GM18909 (cell line): ENCODE results near the gene HEY2.
"Not testable (repeated sequence)": the region's sequence is repeated elsewhere in the genome, so short reads cannot be mapped to it uniquely, and the experiment has no call there.

Experiments used
- ATAC-seq: cut with Tn5 transposase; IDR thresholded peaks from one replicate; pipeline ENCODE4 v1.9.1; 2021; ENCODE audit warnings: mild to moderate bottlenecking; ENCODE audit not compliant: unreplicated experiment, poor library complexity

Gene HEY2

DNA sequence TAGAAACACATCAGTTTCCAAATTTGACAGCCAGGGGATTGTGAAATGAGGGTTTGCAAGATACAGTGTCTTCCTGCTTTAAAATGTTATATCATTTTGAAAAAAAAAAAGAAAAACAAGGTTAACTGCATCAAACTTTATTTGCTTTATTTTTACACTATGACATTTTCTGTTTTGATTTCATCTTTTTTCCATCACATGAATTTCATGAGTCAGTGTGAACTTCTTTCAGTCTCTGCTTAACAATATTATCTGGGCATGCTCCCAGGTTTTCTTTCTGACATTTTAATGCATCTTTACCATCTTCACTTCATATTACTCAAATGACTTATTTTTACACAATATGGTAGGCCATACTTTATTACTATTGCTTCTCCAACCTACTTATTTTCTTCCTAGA lies 43.2 kb downstream of the HEY2 start:
- no peak for ATAC-seq

DNA sequence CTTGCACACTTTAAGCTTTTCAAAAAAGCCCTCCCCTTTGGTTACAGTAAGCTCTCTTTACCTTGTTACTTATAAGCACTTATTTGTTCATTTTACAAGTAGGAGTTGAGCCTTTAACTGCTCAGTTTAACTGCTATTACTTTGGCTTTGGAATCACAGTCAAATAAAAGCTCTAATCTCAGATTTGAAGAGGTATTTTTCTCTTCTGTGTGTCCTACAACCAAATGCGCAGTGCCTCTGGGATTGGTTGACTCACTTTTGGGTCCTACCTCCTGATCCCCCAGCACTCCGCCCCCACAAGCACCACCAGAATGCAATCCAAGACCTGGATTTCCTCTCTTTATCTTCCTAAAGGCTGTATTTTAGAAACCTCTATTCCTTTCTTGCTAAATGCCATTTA lies 43.8 kb downstream of the HEY2 start:
- ATAC-seq: no peak

DNA sequence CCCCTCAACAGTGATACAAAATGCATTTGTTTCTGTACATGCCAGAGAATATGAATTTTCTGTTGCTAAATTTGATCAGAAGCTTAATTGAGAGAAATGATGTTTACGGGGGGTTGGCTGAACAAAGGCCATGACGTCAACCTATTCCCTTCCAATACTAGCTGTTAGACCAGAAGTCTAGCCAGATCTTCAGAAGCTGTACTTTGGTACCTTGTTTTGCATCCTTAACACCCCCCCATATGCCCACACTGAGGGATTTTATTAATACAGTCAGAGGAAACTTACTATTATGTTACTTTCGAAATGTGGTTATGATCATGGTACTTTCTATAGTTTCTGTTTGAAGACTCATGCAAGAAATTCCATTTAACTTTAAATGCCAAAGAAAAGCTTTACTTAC lies 44.4 kb downstream of the HEY2 start:
- ATAC-seq: no peak

DNA sequence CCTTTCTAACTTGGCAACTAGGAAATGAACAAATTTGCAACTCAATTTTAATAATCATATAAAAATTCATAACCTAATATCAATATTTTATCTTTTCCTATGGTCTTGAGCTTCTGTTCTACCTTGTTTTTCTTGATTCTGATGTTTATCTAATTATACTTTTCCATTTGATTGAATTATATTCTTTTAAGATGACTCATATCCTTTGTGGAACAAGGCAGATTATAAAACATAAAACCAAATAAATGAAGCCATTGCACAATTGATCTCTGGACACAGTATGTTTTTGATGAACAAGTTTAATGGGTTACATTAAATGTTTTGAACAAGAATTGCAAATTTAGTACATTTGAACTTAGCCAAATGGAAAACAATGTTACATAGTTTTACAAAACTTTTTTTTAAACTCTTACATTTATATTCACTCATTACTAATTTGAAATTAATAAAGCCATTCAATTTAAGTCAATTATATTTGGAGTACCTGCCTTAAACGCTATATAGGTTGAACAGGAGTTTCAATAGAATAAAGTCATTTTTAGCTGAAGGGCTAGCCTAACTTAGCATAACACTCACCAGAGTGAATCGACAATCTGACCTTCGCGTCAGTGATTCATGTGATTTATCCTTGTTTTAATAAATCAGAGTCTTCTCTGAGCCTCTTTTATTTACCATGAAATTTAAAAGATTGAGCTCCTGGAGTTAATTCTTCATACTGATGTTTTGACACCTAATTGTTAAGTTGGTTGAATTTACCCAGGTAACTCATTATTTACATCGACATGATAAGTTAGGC lies 45.1 kb downstream of the HEY2 start:
- ATAC-seq: no peak

DNA sequence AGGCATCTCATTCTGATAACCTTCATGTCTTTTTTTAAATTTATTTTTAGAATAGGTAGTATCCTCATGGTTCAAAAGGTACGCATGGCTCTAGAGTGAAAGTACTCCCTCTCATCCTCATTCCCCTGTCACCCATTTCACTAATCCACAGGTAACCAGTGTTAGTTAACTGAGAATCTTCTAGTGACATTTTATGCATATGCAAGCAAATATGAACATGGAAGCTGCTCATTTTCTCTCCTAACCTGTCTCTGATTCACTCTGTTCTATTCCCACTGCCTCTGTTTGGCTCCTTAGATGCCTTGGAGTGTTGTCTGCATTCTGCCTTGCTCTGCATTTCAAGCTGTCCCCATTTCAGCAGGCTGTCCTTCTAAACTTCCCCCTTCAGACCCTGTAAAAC lies 45.9 kb downstream of the HEY2 start:
- ATAC-seq: no peak

DNA sequence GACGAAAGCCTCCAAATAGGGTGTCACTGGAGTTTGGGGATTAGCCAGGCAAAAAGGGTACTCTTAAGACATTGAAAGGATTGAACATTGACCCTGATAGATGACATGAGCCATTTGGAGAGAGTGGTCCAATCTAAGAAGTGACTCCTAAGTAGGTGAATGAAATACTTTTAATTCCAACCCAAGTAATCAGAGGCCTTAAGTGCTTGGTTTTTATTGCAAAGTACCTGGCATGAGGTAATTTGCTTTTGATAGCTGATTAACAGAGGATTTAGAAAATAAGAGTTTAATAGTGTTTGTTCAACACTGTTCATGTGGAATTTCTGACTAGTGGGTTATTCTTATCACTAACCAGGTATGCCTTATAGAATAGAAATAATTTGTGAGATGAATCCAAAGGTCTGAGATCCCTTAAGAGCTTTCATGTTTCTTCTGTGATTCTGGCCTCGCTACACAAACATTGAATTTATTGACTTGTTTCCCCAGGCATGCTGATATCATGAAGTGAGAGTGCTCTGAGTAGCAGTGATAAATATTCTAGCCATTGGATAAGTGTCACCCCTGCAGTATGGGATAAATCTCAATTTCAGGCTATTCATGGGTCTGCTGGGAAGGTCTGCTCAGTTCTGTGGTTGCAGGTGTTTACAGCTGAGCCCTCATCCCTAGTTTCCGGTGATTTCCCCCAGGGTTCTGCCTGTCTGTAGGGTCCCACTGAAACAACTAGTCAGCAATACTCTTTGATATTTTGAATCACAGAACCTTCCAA lies 47.9 kb downstream of the HEY2 start:
- no peak for ATAC-seq

DNA sequence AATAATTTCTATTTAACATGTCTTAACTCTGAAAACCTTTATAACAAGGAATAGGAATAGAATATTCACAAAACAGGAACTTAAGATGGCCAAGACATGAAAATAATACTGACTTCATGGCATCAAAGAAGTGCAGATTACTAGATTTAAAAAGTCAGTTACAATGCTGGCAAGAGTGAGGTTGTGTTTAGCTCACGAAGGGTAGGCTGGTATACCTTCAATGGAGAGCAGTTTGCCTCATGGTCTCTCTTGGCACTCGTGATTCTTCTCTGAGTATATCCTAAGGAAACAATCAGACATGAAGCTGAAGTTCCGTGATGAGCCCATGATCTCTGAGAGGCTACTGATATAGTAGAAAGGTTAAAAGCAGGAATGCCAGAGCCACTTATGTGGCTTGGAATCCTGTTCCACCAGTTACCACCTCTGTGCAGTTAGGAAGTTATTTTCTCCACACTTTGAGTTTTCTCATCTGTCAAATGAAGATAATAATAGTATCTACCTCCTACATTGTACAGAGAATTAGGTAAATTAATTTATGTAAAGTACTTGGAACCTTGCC lies 48.5 kb downstream of the HEY2 start:
- no peak for ATAC-seq

DNA sequence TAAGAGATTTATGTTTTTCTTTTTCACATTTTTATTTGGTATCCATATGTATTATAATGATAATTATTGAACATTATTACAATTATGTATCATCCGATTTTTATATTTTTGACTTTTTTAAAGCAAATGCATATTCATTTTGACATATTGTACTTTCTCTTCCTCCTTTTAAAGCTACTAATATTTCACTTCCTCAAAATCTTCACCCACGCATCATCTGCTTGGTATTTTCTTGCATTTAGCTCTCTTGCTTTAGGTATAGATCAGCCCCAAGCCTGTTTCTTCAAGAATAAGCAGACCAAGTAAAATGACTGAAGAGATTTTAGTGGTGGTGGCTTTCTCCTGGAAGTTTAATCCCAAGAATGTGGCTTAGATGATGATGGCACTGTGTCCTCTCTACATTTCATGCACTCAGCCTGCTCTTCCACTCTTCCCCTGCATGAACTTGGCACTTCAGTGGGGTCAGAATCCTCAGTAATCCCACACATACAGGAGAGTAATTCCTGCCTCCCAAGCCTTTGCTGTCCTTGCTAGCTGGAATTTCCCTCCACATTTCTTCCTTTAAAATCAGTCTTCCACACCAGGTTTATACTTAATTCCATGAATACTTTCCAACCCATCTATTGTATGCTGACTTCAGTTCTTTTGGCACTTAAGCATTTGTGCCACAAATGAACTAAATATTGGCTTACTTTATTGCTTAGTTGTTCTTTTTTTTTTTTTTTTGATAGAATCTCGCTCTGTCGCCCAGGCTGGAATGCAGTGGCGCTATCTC lies 49.5 kb downstream of the HEY2 start:
- ATAC-seq: peak; percentile 91

DNA sequence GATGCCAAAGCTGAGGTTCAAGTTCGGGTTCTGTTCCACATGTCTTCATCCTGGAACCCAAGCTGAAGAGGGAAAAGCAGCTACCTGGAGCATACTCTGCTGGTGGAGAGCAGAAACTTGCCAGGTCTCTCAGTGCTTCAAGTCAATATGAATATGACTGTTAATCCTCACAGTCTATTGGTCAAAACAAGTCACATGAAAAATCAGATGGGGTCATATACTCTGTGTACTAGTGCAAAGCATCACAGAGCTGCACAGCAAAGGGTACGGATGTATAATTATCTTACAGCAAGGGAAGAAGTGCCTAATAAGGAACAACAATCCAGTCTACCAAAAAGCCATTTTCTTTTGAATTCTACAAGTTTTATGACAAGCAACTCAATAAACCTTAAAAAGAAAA lies 53.0 kb downstream of the HEY2 start:
- no peak for ATAC-seq

DNA sequence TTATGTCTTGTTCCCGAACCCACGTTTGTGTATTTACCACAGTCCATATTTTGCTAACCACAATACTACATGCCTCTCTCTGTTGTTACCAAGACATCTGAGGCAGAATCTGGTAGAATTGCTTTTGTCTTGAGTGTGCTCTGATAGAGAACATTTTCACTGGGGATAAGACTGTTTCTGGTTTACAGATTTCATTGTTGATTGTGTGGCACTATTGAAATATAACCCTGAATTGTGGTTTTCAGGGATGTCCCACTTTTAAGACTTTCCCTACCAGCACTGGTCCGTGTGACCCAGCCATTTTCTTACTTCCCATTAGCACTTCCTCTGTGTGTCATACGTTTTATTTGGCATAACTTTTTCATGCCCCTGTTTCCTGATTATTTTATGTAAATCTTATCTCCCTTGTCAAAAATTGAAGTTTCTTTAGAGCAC lies 53.5 kb downstream of the HEY2 start:
- peak; percentile 15 for ATAC-seq

DNA sequence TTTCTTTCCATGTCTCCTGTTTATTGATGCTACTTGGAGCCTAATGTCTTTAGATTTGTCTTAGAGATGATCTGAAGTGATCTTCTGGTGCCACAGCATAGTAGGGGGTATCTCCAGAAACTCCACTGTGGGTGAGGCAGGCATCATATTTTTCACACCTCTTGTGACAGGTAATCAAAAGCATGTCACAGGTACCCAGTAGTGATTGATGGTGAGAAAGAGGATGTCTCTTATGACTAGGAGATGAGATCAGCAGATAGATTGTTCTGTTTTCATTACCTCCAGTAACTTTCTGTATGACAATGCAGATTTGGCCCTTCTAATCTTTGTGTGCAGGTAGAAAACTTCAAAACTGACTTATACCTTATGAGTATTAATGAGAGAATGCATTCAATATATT lies 54.8 kb downstream of the HEY2 start:
- ATAC-seq: peak; percentile 56

DNA sequence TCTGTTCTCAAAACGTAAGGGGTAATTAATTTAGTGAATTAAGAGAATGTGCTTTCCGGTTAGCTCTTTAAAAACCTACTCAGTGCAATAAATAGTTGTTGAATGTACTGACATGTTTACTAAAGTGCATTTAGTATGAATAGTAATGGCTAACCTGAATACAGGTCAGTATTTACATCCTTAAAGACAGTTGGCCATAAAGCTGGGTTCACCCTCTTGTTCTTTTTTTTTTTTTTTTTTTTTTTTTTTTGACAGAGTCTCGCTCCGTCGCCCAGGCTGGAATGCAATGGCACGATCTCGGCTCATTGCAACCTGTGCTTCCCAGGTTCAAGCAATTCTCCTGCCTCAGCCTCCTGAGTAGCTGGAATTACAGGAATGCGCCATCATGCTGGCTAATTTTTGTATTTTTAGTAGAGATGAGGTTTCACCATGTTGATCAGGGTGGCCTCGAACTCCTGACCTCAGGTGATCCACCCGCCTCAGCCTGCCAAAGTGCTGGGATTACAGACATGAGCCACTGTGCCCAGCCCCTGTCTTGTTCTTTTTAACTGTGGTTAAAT lies 55.5 kb downstream of the HEY2 start:
- ATAC-seq: not testable (repeated sequence)

DNA sequence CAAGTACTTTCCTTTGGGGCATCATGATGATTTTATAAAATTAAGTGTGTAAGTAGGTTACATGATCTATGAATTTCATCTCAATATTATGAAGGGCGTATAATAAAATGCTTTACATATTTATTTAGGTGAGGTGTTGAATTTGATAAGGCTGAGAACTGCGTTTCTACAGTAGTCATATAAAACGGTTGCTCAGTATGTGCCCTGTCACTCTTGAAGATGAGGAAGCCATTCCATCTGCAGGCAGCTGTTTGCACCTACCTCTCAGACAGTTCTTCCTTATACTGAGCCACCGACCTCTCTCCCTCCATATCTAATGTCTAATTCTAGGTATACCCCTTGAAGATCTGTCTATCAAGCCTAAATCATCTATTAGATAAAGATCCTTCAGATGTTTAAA lies 57.4 kb downstream of the HEY2 start:
- no peak for ATAC-seq

DNA sequence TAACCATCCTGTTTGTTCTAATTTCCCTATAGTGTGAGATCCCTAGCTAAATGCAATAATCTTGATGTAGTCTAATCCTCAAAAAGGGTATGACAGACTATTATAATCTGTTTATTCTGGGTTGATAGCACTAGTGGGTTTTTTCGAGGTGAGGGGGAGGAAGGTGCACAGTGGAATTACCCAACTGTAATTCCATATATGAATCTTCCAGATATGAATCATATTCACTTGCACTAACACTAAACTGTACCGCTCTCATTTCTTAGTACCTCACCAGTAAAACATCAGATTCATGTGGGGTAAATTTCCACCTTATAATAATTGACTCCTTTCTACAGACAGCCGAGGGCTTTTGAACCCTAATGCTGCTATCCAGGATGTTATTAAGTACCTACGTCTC lies 57.9 kb downstream of the HEY2 start:
- ATAC-seq: peak; percentile 41

DNA sequence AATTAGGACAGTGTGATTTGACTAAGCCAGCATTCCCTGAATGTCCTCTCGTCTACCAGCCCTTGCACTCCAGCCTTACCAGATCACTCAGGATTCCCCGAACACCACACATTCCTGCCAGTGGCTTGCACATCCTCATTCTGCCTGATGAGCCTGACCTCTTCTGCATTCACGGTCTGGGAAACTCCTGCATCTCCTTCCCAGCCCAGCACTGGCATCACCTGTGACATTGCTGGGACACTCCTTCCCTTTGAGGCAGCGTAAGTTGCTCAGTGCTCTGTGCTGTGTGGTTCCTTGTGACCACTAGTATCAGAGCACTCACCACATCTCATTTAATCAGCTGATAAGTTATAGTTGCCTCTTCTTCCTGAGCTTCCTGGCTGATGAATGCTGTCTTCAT lies 58.6 kb downstream of the HEY2 start:
- ATAC-seq: peak; percentile 36

DNA sequence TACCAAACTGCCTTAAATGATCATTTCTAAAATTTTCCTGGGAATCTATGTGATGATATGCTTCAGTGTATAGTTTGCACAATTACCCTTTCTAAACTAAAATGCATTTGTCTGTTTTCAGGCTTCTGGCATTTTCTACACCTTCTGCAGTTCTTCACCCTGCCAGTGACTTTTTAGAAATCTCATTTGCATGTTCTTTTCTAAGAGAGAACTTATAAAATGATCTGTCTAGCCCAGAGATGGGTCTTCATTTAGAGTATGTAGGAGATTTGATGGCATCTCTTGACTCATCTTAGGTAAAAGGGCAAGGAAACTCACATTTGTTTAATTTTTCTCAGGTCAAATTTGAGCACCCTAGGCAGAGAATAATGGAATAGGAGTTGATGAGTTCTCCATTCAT lies 59.2 kb downstream of the HEY2 start:
- no peak for ATAC-seq

DNA sequence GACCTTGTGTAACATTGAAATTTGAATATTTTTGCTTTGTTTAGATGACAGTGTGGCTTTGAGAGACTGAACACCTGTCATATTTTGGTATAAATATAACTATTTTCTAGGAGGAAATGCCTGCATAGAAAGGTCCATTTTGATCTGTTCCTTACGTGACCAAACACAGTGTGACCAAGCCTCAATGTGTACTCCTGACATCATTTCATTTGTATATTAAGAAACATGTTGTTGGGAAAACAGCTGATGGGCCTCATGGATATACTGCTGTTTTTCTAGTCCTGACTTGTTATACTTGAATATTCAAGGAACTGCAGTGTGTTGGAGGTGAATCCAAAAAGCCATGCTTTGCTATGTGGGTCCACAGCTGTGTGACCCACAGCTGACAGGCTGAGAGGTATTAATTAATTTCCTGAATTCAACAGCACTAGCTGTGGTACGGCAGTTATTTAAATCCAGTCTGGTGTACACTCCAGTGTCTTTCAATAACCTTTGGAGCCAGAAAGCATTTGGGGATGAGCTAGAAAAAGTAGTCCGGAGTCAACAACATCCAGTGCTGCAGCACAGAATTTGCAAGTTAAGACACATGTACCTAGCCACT lies 60.2 kb downstream of the HEY2 start:
- ATAC-seq: no peak

DNA sequence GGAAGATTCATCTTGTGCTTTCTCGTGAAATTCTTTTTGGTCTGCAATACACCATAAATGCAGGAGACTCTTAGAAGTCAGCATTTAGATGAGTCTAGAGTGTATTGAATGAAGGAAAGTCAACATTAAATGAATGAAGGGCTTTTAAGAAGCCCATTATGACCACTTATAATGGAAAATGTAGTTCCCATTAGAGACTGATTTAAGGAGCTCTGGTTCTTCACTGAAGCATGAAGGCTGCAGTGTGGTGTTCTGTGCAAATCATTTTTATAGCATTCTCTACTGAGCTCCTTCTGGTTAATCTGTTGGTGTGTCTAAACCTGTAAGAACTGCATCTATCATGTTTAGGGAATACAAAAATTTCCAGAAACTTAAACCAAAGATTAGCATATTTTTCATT lies 61.0 kb downstream of the HEY2 start:
- no peak for ATAC-seq
